ENCODE data around the gene FDX2. TPM values are rescaled to one million over a fixed set of nuclear protein-coding genes. Genes with fewer than 3 reads are reported as not detected.

FDX2 gene
- total RNA-seq, 2 donors from 2014 or later = 14.1 to 18.2 TPM

DNA sequence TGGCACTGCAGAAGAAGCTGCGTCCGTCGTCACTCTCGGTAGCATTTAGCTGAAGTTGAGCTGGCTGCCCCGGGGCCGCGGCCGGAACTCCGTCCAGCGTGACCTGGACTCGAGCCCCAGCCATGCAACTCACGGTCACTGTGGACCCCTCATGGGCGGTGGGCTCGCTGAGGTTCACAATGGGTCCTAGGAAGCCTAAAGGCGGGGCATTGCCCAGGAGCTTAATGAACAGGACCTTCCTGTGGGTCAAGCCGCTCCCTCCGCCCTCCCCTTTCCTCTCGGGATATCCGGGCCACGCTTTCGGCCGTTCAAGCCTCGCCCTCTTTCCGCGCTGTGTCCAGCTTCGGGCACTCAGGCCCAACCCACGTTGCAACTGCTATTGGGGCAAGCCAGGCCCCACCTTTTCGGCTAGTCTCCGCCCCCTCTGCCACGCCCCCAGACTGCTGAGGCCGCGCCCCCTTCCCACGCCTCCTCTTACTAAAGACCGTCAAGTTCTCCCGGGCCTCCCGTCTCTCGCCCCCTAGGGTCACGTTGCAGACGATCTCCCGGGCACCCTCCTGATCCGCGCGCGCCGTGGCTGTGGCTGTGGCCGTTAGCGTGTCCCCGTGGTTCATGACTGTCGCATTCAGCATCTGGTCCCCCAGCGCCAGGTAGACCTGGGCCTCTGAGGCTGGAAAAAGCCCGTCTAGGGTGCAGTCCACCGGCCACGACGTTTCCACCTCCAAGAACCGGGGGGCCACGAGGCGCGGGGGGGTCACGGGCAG lies 19.0 kb upstream of the FDX2 start:
- ATAC-seq (peak; percentile 85 to 89), DNase-seq (peak; percentile 97)
- intact Hi-C loops (cut with DNase I) = loop anchor here in 1 of 2 donors (5.0 kb wide), 2 partner anchors 43 to 62 kb away; partner anchors contain the start of gene ICAM1

DNA sequence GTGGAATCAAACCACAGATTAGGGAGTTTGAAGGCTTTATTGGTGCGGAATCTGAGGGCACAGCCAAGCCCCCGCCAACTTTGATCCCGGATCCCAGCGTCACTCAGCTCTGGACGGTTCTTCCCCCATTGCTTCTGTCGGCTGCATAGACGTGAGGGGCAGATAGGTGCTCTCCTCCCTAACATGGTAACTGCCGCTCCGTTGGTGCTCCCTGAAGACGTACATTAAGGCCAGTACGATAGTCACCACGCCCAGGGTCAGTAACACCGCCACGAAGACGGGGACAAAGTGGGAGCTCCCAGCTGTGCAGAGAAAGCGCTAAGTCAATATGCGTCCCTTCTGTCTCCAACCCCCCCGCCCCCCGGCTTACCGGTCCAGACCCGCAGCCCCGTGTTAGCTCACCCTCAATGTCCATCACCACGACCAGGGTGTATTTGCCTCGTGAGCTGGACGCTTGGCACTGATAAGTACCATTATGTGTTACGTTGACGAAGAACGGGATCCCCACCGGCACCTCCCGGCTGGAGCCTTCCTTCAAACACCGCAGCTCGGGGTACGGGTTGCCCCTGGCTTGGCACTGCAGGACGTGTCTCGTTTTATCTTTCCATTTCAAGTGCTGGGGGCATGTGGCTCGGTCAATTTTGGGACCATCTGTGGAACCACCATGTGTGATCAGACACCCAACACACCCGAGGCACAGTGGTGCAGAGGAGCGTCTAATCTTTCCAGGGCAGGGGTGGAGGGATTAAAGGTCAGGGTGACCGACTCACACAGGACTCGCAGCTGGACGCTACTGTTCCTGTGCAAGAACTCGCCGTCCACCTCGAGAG lies 18.2 kb upstream of the FDX2 start:
- DNase-seq = no peak
- intact Hi-C loops (cut with DNase I) = loop anchor here in 1 of 2 donors (5.0 kb wide), 1 partner anchor 62 kb away; the partner anchor contains the start of gene ICAM1

DNA sequence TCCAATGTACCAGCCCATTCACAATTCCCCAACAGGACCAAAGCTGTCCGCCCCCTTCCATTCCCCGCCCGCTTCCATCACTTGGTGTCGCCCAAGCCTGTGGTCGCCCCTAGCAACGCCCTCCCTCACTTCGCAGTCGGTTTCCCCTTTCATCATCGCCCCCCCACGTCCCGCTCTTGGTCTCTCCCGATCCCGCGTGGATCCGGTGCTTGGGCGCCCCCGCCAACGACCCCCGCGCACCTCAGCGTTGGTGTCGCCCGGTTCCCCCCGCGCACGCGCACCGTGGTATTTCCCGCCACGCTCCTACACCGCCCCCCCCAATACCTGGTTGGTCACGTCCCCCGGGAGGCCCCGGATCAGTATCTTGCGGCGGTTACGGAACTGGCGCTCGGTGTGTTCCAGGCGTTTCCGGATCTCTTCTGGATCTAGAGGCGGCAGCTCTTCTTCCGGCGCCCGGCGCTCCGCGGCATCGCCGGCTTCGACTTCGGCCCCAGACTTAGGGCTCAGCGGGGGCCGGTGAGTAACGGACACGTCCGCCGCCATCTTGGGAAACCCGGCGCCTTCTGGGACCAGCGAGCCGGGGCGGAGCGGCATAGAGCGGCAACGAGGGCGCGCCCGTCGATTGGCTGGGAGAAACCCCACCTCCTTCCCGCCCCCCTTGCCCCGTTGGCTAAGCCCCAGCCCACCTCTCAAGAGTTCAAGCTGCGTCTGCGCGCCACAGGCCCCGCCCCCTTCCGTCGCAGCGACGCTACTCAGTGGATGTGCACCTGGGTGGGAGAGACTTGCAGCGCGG lies 17.3 kb upstream of the FDX2 start, which contains the start of gene RAVER1:
Gene RAVER1, minus strand, starts transcription at position 565 of the 793 bp plus-strand sequence. Its CDS starts 22 bp downstream, at position 543.
- ATAC-seq (peak; percentile 94 to 95), DNase-seq (peak; percentile 99)
- intact Hi-C loops (cut with DNase I) = loop anchor here in 1 of 2 donors (5.0 kb wide), 1 partner anchor 61 kb away; the partner anchor contains the start of gene ICAM1

More for the DNA sequence above, 18.2 kb upstream of the FDX2 start:
- ATAC-seq = peak in 1 of 2 donors; percentile 0

DNA sequence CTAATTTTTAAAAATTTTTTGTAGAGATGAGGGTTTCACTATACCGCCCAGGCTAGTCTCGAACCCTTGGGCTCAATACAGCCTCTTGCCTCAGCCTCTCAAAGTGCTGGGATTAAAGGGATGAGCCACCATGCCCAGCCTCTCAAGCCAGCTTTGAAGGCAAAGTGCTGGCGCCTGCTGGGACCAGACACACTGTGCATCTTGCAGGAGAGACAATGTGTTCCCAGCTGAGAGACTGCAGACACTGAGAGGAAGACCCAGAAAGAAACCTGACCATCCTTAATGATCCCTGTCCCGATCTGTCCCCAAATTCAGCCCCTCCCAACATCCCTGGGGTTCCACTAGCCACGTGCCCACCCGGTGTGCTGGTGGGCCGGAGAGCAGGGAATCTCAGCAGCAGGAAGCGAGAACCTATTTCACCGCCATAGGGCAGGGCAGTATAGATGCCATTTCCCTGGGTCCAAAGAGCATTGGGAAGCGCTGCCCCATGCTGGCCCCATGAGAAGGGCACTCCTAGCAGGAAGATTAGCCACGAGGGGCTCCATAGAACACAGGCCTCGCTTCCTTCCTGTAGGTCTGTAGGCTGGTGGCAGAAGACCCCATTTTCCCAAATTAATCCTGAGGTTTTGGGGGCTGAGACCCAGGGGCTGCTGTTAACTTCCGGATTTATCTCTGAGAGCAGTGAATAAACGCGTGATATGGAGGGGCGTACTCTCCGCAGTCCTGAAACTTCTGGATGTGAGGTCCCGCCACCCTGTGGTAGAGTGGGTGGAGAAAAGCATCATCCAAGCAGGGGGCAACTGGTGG lies 16.5 kb upstream of the FDX2 start:
- ATAC-seq = no peak

DNA sequence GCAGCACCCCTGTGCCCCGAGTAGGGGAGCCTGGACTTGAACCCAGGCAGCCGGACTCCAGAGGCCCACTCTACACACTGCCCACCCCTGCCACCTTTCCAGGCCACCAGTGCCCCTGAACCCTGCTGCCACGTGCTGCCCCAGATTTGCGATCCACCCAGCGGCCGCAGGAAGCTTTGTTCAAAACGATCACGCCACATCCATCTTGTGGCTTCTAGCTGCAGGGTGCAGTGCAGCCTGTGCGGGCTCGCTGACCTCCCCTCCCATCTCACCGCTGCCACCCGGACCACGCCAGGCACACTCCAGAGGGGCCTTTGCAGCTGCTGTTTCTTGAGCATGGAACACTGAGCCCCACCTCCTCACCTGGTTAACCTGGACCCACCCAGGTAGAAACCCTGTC lies 13.7 kb upstream of the FDX2 start:
- intact Hi-C loops (cut with DNase I) = no loop called here
- no peak for ATAC-seq
- no peak for DNase-seq

More for the DNA sequence above, 16.5 kb upstream of the FDX2 start:
- intact Hi-C loops (cut with DNase I) = loop anchor here in 1 of 2 donors (5.0 kb wide), 1 partner anchor 60 kb away; the partner anchor contains the start of gene ICAM1
- no peak for DNase-seq

DNA sequence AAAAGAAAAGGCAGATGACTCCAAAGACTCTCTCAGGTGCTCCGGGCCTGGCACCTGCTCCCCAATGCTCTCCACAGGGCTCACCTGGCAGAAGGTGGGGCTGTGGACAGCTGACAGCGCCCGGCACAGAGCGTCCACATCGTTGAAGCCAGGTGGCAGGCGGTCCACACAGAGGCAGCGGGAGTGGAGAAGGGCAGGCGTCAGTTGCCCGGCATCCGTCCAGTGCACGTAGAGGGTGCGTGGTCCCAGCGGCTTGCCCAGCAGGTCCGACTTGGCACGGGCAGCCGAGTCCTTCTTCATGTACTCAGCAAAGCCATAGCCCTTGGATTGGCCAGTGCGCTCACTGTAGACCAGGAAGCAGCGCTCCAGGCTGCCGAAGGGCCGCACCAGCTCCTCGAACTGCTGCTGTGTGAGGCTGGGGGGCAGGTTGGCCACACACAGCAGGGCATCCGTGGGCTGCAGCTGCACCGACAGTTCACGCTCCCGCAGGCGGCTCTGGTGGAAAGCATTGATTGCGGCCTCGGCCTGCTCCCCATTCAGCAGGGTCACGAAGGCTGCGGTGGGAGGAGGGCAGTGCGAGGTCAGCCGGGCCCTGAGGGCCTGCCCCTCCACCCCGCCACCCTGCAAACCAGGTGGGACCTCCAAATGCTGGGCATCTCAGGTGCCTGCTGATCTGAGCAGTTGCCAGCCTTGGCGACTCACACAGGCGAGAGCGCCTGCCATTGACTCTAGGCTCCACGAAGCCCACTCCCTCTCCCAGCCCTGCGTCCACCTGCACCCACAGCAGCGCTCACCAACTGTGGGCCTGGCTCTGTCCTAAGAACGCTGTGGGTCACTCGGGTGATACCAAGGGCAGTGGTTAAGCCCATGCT lies 13.0 kb upstream of the FDX2 start:
- DNase-seq = no peak
- ATAC-seq = no peak
- intact Hi-C loops (cut with DNase I) = no loop called here

DNA sequence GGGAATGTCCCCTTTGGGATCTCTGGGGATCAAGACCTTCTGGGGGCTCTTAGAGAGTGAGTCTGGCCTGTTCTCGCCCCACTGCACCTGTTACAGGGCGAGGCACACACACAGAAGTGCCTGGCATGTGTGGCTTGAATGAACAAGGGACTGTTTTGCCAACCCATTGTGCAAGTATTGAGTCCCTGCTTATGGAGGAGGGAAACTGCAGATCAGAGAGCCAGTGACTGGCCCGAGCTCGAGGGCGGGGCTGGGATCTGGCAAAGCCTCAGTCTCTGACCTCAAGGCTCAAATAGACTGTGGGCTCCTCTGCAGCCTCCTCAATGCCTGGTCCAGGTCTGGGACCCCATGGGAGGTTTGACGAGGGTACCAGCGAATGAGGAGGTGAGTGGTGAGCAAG lies 12.0 kb upstream of the FDX2 start:
- no peak for DNase-seq
- intact Hi-C loops (cut with DNase I) = no loop called here
- ATAC-seq = peak in 1 of 2 donors; percentile 54

DNA sequence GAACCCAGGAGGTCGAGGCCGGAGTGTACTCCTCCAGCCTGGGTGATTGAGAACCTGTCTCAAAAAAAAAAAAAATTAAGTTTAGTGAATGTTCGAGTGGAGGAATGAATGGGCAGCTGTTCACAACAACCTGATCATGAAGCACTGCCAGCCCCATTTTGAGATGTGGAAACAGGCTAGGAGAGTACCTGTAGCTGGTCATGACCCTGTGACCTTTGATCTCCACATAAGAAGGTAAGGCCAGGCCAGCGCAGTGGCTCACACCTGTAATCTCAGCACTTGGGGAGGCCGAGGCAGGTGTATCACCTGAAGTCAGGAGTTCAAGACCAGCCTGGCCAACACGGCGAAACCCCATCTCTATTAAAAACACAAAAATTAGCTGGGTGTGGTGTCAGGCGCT lies 9.9 kb upstream of the FDX2 start:
- DNase-seq = no peak
- no peak for ATAC-seq
- intact Hi-C loops (cut with DNase I) = no loop called here

DNA sequence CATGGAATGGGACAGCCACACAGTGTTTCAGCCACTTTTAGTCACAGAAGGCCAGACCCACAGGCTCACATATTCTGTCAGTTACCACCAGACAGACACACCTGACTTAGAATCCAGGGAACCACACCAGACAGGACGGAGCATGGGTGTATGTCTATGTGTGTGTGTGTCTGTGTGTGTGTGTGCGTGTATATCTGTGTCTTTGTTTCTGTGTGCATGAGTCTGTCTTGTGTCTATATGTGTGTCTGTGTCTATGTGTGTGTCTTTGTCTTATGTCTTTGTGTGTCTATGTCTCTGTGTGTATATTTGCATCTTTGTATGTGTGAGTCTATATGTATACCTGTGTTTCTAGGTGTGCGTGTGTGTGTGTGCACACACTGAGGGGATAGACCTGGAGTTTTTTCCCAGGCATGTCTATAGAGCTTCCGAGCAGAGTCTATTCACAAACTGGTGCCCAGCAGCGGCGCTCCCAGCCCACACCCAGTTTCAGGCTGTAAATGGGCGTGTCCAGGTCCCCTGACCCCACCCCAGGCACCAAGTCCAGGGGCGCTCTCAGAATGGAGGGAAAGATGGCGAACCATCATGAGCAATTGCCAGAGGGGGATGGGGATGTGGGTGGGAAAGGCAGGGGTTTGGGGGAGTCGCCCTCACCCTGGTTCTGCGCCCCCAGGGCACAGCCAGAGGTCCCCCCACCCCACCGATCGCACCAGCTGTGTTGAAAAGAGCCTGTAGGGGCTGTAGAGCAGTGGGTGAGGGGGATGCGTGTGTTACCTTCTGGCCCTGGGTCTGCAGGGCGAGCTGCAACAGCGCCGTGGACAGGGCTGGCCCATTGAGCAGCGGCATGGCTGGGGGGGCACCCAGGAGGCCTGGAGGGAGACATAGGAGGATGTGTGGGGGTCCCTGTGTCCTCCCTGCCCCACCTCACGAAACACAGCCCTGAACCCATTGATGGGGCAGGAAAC lies 6.3 kb upstream of the FDX2 start:
- DNase-seq = no peak
- intact Hi-C loops (cut with DNase I) = no loop called here
- ATAC-seq = no peak

DNA sequence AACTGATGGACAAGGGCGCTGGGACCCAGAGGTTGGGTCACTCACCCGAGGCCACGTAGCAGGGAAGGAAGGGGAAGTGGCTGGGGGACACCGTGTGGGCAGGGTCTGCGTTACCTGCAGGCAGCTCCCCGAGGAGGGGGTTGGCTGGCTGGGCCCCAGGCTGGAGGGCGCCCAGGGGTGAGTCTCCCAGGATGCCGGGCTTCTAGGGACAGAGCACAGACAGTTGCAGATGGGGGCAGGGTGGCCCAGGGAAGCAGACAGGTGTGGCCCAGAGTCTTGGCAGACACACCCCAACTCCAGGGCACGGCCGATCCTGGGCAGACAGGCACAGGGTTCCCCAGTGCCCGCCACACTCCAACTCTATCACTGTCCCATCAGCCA lies 5.6 kb upstream of the FDX2 start:
- no peak for DNase-seq
- ATAC-seq = no peak
- intact Hi-C loops (cut with DNase I) = no loop called here

DNA sequence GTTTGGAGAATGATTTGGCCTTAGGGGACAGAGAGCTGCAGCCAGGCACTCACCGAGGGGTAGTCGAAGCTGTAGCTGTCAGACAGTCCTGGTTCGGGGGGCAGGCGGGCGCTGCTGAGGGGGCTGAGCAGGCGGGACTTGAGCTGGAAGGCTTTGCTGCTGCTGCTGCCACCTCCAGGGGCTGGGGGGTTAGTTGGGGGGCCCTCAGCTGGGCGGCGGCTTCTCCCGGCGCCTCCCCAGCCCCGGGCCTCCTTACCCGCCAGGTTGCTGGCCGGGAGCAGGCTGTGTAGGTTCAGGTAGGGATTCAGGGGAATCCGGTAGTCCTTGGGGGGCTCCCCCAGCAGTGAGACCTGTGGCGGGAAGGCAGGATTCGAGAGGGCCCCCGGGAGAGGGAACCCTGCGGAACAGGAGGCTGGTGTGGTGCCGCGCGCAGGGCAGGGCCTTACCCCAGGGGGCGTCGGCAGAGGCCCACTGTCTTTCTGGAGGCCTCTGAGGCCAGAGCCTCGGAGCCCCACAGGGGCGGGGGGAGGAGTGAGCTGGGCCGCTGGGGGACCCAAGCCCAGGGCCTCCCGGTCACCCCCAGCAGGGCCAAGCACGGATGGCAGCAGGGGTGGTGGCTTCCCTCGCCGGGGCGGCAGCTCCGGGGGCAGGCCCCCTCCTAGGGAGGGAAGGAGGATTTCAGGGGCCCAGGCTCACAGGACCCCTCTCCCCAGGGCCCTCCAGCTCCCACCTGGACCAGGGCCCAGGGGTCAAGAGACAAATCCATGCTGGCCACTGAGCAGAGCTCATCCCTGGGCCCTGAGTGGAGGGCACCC lies 5.0 kb upstream of the FDX2 start:
- DNase-seq (no peak), ATAC-seq (no peak)
- intact Hi-C loops (cut with DNase I) = no loop called here

DNA sequence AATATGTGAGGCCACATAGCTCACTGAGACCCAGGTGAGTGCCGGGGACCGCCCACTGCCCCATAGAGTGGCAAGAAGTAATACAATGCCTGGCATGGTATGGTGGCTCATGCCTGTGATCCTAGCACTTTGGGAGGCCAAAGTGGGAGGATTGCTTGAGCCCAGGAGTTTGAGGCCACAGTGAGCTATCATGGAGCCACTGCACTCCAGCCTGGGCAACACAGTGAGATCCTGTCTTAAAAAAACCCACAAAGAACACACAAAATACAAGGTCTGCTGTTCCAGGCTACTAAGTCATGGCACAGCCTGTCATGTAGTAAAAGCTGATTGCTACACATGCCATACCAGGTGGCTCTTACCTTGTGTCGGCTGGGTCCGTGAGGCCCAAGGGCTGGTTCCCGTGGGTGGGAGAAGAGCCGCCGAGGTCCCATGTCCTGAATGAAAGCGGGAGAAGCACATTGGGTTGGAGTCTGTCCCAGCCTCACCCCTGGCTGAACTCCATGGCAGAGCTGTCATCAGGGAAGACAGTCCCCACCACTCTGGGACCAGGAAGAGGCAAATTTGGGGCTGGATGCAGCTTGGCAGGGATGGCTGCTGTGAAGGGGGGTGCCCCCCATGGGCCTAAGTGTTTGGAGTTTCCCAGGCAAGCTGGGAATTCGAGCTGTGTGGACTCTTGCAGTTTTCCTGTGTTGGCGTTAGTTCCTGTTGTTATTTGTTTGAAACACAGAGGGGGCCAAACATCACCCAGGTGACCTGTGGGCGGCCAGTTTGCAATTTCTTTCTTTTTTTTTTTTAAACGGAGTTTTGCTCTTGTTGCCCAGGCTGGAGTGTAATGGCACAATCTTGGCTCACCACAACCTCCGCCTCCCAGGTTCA lies 3.2 kb upstream of the FDX2 start:
- ATAC-seq = no peak
- no peak for DNase-seq
- intact Hi-C loops (cut with DNase I) = no loop called here

DNA sequence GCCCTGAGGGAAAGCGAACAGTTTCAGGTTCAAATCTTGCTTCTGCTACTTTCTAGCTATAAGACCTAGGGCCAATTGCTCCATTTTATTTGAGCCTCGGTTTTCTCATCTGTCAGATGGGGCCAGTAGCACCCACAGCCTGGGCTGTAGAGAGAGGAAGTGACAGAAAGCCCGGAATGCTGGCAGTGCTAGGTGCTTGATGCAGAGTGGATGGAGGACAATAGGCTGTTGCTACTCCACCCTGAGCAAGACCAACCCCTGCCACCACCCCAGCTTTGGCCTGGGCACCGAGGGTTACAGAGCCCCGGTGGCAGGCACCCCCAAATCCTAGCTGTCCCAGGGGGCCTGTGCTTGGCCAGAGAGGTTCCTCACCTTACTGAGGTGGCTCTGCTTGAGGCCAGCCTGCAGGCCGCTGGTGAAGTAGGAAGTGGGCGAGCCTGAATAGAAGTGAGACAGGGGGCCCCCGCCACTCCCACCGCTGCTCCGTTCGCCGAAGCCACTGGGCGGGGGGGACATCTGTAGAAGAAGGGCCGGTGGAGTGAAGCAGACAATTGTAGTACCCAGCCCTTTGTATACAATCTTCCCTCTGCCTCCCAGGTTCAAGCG lies 2.1 kb upstream of the FDX2 start:
- no peak for ATAC-seq
- DNase-seq = no peak
- intact Hi-C loops (cut with DNase I) = no loop called here

Data from left cardiac atrium (tissue), 4 donors.